SK-N-DZ (cell line): ENCODE results near the gene SETX.

Source experiments
- DNase-seq: peaks from one replicate; pipeline ENCODE4 v3.0.0-alpha.2; 2015; ENCODE audit warnings: low spot score

Gene SETX

DNA sequence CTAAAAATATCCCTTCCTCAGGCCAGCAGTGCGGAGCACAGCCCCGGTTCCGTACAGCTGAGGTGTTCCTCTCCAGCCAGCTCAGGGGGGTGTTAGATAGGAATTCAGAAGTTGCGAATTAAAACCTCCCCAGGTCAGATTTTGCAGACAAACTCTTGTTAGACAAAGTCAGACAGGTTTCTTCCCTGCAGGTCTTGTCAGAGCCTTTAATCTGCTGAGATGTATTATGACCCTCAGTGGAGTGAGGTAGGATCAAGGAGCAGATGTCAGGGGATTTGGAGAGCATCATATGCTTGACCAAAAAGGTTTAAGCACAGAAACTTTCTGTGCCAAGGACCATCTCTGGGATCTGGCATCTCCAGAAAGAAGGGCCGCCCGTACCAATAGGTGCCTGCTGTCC is 132.8 kb downstream of the SETX start:
- no peak for DNase-seq

DNA sequence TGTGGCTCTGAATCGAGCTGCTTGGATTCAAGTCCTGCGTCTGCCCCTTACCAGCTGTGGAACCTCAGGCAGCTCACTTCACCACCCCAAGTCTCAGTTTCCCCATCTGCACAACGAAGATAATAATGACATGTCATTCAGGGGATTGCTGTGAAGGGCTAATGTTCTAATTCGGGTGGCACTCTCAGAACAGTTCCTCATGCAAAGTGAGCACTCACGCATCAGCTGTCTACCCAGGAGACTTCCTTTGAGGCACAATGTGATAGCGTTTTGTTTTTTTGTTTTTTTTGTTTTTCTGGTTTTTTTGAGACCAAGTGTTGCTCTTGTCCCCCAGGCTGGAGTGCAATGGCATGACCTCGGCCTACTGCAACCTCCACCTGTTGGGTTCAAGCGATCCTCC is 136.6 kb downstream of the SETX start:
- no peak for DNase-seq

DNA sequence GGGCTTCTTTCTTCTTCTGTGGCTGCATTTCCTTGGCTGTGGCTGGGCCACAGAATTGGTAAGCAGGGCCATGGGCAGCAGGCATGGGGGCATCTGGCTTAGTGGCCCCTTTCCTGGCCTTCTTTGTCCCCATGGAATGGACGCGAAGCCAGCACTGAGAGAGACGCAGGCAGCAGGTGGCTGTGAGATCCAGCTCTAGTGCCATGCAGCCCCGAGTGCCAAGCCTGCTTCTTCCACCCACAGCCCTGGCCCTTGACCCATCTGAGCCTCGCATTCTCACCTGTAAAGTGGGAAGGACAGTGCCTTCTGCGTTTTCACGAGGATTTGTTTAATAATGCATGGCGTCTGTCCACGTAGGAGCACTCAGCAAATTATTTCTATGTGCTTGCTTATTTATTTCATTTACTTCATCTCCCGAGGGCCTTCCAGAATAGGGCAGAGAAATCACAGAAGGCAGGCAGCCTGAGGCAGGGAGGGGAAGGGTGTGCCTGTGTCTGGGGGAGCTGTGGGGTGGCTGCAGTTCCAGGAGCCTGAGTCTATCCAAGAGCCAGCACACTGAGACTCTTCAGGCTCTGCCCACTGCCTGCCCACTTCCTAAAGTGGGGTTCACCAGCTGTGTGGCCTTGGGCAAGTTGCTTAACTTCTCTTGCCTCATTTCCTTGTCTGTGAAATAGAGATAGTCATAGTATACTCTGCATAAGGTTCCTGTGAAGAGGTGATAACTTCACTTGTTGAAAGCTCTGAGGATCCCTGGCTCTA is 137.7 kb downstream of the SETX start:
- DNase-seq: no peak

DNA sequence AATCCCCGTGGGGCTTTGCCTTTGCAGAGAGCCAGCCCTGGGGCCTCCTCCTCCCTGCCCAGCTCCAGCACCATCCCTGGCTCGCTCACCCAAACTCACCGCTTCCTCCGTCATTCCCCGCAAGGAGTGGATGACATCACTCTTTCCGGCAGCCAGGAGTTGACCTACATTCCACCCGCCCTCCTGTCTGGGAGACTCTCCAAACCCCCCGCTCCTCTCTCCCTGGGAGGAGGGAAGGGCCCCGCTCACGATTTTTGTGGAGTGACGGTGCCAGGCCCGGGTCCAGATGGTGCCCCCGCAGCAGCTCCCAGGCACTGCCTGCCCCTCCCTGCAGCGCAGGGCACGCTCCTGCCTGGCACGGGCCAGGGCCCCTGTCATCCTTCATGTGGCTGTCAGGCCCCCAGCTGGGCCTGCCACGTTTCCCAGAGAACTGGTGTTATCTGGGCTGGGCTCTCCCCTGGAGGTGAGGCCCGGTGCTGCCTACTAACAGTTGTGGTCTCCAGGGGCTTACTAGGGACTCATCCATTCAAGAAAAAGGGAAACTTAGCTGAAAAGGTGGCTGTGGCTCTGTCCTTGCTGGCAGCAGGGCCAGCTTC is 140.7 kb downstream of the SETX start:
- peak; percentile 47 for DNase-seq

DNA sequence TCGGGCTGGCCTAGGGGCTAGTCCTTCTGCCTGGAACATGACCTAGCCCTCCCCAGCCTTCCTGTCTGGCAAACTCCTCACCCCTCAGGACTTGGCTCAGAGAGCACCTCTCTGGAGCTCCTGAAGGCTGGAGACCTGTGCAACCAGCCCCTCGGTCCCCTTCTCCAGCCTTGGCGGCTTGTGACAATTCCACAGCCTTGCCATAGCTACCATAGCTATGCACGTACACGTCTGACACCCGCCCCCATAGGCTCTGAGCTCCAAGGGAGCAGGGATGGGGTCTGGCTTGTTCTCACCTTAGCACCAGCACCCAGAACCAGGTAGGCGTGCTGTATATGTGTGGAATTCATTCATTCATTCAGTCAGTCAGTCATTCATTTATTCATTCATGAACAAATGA is 143.2 kb downstream of the SETX start:
- no peak for DNase-seq
